ENCODE measurements around the gene LIN7A. TPM values are rescaled to one million over a fixed set of nuclear protein-coding genes. Genes with fewer than 3 reads are reported as not detected.
"Not testable (repeated sequence)": the region's sequence is repeated elsewhere in the genome, so short reads cannot be mapped to it uniquely, and the experiment has no call there.

Gene LIN7A
- total RNA-seq, 1 donor: 6.6 TPM

- TF ChIP-seq, protein P1, sequence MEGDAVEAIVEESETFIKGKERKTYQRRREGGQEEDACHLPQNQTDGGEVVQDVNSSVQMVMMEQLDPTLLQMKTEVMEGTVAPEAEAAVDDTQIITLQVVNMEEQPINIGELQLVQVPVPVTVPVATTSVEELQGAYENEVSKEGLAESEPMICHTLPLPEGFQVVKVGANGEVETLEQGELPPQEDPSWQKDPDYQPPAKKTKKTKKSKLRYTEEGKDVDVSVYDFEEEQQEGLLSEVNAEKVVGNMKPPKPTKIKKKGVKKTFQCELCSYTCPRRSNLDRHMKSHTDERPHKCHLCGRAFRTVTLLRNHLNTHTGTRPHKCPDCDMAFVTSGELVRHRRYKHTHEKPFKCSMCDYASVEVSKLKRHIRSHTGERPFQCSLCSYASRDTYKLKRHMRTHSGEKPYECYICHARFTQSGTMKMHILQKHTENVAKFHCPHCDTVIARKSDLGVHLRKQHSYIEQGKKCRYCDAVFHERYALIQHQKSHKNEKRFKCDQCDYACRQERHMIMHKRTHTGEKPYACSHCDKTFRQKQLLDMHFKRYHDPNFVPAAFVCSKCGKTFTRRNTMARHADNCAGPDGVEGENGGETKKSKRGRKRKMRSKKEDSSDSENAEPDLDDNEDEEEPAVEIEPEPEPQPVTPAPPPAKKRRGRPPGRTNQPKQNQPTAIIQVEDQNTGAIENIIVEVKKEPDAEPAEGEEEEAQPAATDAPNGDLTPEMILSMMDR (IDR thresholded peaks at IDR 0.05; ENCODE audit: insufficient read depth, low read length): no peak
- peak; percentile 7 for DNase-seq (ENCODE audit: low read depth)
- H3K4me3 ChIP-seq (ENCODE audit: low read depth, low read length): no peak overlapping the region
Measured at GRCh38 chr12:80794551-80794950, 143.2 kb downstream of the LIN7A start.

GRCh38 chr12:80792861-80793260 is 144.9 kb downstream of the LIN7A start:
- DNase-seq (ENCODE audit: low read depth): no peak
- H3K4me3 ChIP-seq (ENCODE audit: low read depth, low read length): no peak overlapping the region
- TF ChIP-seq, protein P1 (IDR thresholded peaks at IDR 0.05; ENCODE audit: insufficient read depth, low read length): no peak

- DNase-seq (ENCODE audit: low read depth): no peak
- no peak overlapping the region for H3K4me3 ChIP-seq (ENCODE audit: low read depth, low read length)
- TF ChIP-seq, protein P1 (IDR thresholded peaks at IDR 0.05; ENCODE audit: insufficient read depth, low read length): no peak
Measured at GRCh38 chr12:80791863-80792262, 145.9 kb downstream of the LIN7A start.

DNA sequence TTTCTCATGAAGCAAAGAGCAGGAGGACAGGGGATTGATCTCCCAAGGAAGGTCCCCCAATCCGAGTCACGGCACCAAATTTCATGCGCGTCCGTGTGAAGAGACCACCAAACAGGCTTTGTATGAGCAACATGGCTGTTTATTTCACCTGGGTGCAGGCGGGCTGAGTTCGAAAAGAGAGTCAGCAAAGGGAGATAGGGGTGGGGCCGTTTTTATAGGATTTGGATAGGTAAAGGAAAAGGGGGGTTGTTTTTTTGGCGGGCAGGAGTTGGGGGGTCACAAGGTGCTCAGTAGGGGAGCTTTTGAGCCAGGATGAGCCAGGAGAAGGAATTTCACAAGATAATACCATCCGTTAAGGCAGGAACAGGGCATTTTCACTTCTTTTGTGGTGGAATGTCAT is 149.3 kb downstream of the LIN7A start:
- H3K4me3 ChIP-seq (ENCODE audit: low read depth, low read length); DNase-seq (ENCODE audit: low read depth): not testable (repeated sequence)

GRCh38 chr12:80782963-80783470 is 154.7 kb downstream of the LIN7A start:
- not testable (repeated sequence) for DNase-seq (ENCODE audit: low read depth); H3K4me3 ChIP-seq (ENCODE audit: low read depth, low read length)

- TF ChIP-seq, protein P1 (IDR thresholded peaks at IDR 0.05; ENCODE audit: insufficient read depth, low read length): no peak
- H3K4me3 ChIP-seq (ENCODE audit: low read depth, low read length): no peak overlapping the region
- DNase-seq (ENCODE audit: low read depth): no peak
Measured at GRCh38 chr12:80781313-80781712, 156.4 kb downstream of the LIN7A start.

GRCh38 chr12:80780746-80781145 is 157.0 kb downstream of the LIN7A start:
- DNase-seq (ENCODE audit: low read depth): no peak
- TF ChIP-seq, protein P1 (IDR thresholded peaks at IDR 0.05; ENCODE audit: insufficient read depth, low read length): no peak
- no peak overlapping the region for H3K4me3 ChIP-seq (ENCODE audit: low read depth, low read length)

DNA sequence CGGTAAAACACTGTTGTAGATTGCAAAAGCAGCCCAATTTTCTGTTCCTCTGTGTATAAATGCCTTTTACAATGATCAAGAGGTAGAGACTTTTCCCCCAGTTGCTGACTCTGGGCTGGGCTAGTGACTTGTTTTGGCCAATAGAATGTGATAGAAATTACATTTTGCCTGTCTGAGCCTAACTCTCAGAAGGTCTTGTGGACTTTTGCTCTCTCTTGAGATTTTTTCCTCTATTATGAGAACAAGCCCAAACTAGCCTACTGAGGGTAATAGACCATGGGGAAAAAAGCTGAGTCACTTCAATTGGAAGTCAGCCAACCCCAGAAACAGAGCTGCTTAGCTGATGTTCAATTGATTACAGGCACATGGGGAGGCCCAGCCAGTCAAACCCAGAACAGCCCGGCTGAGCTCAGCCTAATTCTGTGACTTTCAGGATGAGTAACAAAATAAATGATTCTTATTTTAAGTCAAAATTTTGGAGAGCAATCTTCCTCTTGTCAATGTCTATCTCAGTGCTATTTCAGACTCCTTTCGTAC is 159.7 kb downstream of the LIN7A start:
- TF ChIP-seq, protein P1 (IDR thresholded peaks at IDR 0.05; ENCODE audit: insufficient read depth, low read length): no peak
- peak; percentile 99 for DNase-seq (ENCODE audit: low read depth)
- no peak overlapping the region for H3K4me3 ChIP-seq (ENCODE audit: low read depth, low read length)

Measured in fibroblast of the aortic adventitia (primary cell).